Nasal cavity respiratory epithelium epithelial cell of viscerocranial mucosa (primary cell): ENCODE measurements around the gene TRUB1. TPM values are rescaled to one million over a fixed set of nuclear protein-coding genes. Genes with fewer than 3 reads are reported as not detected.

Experiments used
- total RNA-seq: library from RNA; depleted of rRNA; stranded (reverse); fragments of >200 nt; gene quantifications from 2 replicates; pipeline ENCODE4 v1.2.3, GENCODE V29; 2014

Gene TRUB1
- 38.3 and 48.9 TPM in 2 replicates for total RNA-seq

GRCh38 chr10:114937962-114938855, at the start of gene TRUB1:
Gene TRUB1 (plus strand): TSS chr10:114938195. CDS start chr10:114938254, 59 bp downstream.

Other genes with a start within 250 kb of the TRUB1 start
- gene FHIP2A, start 116.4 kb upstream of the TRUB1 start, total RNA-seq: 12.6 and 16.2 TPM in 2 replicates
- gene ATRNL1, start 155.2 kb downstream of the TRUB1 start, total RNA-seq: under 0.01 and 0.43 TPM in 2 replicates